Measurements from ENCODE around the gene AMN1. TPM values are rescaled to one million over a fixed set of nuclear protein-coding genes. Genes with fewer than 3 reads are reported as not detected.

AMN1 gene
- total and polyA plus RNA-seq, 2 of the 13 experiments (the other 11 are each of a cell fraction or from before 2014, with no cell fraction given): 7.5 to 26.5 TPM

- DNase-seq (ENCODE audit: low spot score) (no peak), FAIRE-seq (no peak), ATAC-seq (no peak)
- no peaks in the 10 kb centered on the region for H3K79me2 ChIP-seq (ENCODE audit: insufficient read depth, low read length)
- POLR2A ChIA-PET: no interaction called here
- no peak overlapping the region for H3K4me3 ChIP-seq (replicated peaks in 1 of 3; ENCODE audit: insufficient read depth in 1 of 3, low read depth in 2 of 3, low read length in 3 of 3)
- no peaks in the 10 kb centered on the region for H3K36me3 ChIP-seq (replicated peaks in 1 of 2; ENCODE audit: control insufficient read depth in 1 of 2, insufficient read depth in 2 of 2, low read length in 2 of 2)
- H2AFZ ChIP-seq (ENCODE audit: low read length): no peak overlapping the region
- no peaks in the 10 kb centered on the region for H3K27me3 ChIP-seq (ENCODE audit: control insufficient read depth in 1 of 2, insufficient read depth in 2 of 2, low read length in 2 of 2)
- CTCF ChIA-PET (ENCODE audit: low intra/inter-chr PET ratio, low total read pairs): no interaction called here
- no TSS peak for BruUV-seq (replicated peaks)
- H3K27ac ChIP-seq (ENCODE audit: extremely low read length, insufficient read depth, low read length): no peak overlapping the region
- no peaks in the 10 kb centered on the region for H3K4me1 ChIP-seq (ENCODE audit: insufficient read depth, low read length)
- no peak overlapping the region for H3K9ac ChIP-seq (ENCODE audit: insufficient read depth, low read depth, low read length)
- in situ Hi-C loops (cut with HindIII; ENCODE audit: extremely low pct_ligation_motif_present, low pct_unique_long_range_greater_than_20kb): no loop called here
- WGBS (ENCODE audit: low lambda C conversion rate): 99% methylated on average over 3 of the region's 3 CpGs
- H4K20me1 ChIP-seq (ENCODE audit: insufficient read depth, low read length): no peaks in the 10 kb centered on the region
- H3K9me3 ChIP-seq (ENCODE audit: low read length): no peaks in the 10 kb centered on the region; the same call in 1 of the 2 replicates
- intact Hi-C loops (cut with micrococcal nuclease; ENCODE audit: unreplicated experiment): no loop called here
- no peak overlapping the region for H3K4me2 ChIP-seq (ENCODE audit: low read depth, low read length)
- no peak for TF ChIP-seq ZBTB4 (CRISPR knock-in tag; IDR thresholded peaks at IDR 0.05; ENCODE audit: borderline replicate concordance)
- no peak for TF ChIP-seq ZHX2 (IDR thresholded peaks at IDR 0.05; ENCODE audit: low read depth)
- no peak for TF ChIP-seq ZHX2 (CRISPR knock-in tag; IDR thresholded peaks at IDR 0.05; ENCODE audit: borderline replicate concordance)
- TF ChIP-seq ZNF616 (CRISPR knock-in tag; IDR thresholded peaks at IDR 0.05; ENCODE audit: low read depth): no peak
- TF ChIP-seq DNMT3B (CRISPR knock-in tag; conservative IDR thresholded peaks at IDR 0.05): no peak
- no peak for TF ChIP-seq HOMEZ (CRISPR knock-in tag; IDR thresholded peaks at IDR 0.05; ENCODE audit: low read depth)
- TF ChIP-seq HNRNPH1 (optimal IDR thresholded peaks at IDR 0.05; ENCODE audit: low read depth, low read length): no peak
- no peak for TF ChIP-seq GLI4 (CRISPR knock-in tag; IDR thresholded peaks at IDR 0.05; ENCODE audit: borderline replicate concordance)
- TF ChIP-seq SALL2 (CRISPR knock-in tag; IDR thresholded peaks at IDR 0.05): no peak
- TF ChIP-seq CSRNP1 (CRISPR knock-in tag; IDR thresholded peaks at IDR 0.05): no peak
- TF ChIP-seq KDM4B (CRISPR knock-in tag; IDR thresholded peaks at IDR 0.05): no peak
These were observed 43.0 kb downstream of the AMN1 start for GRCh38 chr12:31685801-31686200.

Data from HepG2 (cell line).